Activated CD4-positive, CD25-positive, alpha-beta regulatory T cell treated with anti-CD3 and anti-CD28 coated beads, Interleukin-2, amount 50 U/mL, for 24 hours (primary cell): ENCODE measurements around the gene AUTS2.

ENCODE experiments used
- ATAC-seq, 2 donors: fragments of 150-1000 bp; cut with Tn5 transposase; one replicate each; pipeline ENCODE4 v1.10.0; 2021; ENCODE audit warnings: mild to moderate bottlenecking in 1 of 2, moderate library complexity in 1 of 2

The AUTS2 gene

DNA sequence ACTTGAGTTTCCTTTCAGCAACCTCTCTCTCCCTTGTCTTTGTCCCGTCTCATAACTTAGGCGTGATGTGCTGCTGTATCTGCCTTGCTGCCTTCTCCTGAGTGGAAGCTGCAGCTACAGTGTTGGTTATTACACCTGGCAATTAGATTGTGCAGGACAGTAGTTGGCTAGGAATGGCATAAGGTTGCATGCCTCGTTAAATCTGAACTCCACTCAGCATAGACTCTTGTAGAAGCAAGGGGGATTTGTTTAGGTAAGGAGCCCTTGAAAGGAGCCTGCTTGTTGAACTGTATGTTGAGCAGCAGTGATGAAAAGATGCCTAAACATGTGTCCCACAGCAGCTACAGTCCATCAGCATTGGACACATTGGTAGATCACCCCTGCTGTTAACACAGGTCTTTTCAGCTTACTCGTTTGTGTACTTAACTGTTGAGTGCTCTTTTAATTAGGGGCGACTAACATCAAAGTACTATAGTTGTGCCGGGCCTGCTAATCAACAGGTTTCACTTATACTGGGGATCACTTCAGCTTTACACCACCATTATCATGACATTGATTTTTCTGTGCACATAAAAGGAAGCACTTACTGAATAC is 225.0 kb downstream of the AUTS2 start:
- no peak for ATAC-seq

DNA sequence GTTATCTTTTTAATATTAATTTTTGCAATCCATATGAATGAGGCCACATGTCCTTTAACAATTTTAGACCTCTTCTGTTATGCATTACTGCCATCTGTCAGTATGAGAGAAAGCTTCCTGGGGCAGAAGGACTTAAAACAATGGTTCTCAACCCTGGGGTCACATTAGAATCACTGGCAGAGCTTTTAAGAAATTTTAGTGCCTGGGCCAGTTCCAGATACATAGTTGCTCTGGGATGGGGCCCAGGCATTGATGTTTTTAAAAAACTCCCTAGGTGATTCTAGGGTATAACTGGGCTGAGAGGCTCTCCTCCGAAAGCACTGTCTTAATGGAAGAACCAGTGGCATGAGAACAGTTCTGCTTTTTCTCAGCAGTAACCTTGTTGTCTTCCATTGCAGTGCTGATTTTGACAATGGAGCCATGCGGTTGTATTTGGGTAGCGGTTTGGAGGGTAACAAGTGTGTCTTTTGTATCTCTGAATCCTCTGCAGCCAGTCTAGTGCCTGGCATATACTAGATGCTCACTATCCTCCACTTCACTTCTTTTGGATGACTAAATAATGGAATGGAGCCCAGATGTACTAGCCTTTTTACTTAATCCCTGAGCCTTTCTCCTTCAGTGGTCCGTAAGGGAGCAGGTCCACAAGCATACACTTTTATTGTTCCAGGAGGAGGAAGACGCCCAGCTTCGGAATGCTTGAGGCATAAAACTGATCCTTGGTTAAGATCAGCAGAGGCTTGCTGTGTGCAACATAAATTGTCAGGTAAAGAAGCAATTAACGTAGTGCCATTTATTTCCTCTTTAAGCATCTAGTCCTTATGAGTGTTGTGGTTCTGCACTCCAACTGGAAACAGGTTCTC is 227.1 kb downstream of the AUTS2 start:
- ATAC-seq, result no peak

- no peak for ATAC-seq
Observed at GRCh38 chr7:69826283-69826682, 228.0 kb downstream of the AUTS2 start.

DNA sequence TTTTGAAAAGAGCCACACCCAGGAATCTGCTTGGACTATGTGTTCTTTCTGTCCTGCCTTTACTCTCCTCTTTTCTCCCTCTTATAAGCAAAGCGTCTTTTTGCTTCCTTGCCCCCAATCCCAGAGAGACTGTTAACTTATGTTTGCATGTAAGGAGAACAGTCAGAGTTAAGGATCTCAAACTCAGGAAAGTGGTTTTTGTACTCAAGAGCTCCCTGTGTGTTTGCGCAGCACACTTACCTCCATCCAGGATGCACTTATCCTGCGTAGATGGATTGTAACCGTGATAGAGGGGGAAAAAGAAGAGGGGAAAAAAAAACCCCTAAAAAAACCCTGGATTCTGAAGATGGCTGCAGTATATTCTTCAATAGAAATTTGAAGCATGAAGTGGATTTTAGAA is 228.9 kb downstream of the AUTS2 start:
- no peak for ATAC-seq

DNA sequence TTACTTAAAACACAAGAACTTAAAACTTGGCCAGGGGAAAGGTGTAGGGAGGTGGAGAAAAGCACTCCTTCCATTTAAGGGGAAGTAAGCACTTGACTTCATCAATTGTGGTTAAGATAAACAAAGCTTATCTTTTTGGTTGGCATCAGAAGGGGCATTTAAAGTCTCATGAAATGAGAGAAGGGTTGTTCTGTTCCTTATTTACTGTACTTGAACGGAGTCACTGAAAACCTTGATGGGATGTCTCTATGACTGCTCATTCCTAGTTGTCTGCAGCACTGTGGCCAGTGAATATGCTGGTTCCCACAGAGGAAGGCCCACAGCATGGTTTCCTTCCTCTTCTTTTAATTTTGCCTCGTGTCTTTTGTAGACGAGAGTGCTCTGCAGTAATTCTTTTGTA is 229.3 kb downstream of the AUTS2 start:
- no peak for ATAC-seq

DNA sequence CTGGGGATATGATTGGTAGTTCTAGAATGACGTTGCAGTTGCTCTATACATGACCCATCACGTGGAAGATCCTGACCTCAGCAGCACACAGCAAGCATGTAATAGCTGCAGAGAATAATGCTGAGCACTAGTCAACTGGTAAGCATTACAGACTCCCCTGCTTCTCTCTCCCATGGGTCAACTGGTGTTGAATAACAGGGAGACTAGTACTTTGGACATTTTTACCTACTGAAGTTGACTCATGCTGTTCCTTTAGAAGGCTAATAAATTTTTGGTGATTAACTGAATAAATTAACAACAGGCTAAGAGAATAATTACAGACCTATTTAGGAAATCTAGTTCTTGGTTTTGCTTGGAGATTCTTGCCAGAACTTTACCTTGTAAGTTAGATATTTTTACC is 234.1 kb downstream of the AUTS2 start:
- ATAC-seq, result no peak

- no peak for ATAC-seq
Observed at GRCh38 chr7:69833964-69834363, 235.7 kb downstream of the AUTS2 start.

GRCh38 chr7:69836702-69837101 is 238.4 kb downstream of the AUTS2 start:
- ATAC-seq, result no peak

GRCh38 chr7:69837387-69838068 is 239.3 kb downstream of the AUTS2 start:
- no peak for ATAC-seq

GRCh38 chr7:69839782-69840181 is 241.5 kb downstream of the AUTS2 start:
- no peak for ATAC-seq

- no peak for ATAC-seq
Observed at GRCh38 chr7:69840248-69840647, 242.0 kb downstream of the AUTS2 start.

- no peak for ATAC-seq
Observed at GRCh38 chr7:69843653-69844052, 245.4 kb downstream of the AUTS2 start.

- no peak for ATAC-seq
Observed at GRCh38 chr7:69844264-69844868, 246.1 kb downstream of the AUTS2 start.

DNA sequence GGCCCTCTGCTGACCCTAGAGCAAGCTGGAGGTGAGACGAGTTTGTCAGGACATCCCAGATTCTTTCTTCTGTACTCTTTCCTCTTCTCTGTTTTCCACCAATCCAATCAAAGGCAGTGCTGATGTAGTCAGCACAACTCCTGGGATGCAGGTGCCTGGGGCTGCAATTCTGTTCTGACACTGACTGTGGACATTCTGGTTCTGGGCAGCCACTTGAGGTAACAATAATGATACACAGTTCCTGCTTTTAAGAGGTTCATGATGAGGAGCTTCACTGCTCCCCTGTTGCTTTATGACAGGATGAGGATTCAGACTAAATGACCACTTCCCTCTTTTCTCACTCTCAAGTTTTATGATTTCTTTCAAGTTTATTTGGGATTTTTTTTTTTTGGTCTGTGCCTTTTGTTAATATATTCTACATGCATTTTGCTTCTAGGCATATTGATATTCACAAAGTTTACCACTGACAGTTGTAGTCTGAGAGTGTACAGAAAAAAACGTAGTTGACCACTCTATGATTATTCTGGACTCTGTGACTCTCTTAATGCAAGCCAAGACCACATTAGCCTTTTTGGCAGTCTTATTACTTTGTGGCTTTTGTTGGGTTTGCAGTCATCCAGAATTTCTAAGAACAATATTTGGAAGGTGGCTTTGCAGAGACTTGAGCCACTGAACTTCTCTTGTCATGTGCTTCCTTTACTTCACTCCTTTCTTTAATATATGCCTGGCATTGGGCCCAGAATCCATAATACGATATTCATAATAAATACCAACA is 247.6 kb downstream of the AUTS2 start:
- ATAC-seq, result no peak

DNA sequence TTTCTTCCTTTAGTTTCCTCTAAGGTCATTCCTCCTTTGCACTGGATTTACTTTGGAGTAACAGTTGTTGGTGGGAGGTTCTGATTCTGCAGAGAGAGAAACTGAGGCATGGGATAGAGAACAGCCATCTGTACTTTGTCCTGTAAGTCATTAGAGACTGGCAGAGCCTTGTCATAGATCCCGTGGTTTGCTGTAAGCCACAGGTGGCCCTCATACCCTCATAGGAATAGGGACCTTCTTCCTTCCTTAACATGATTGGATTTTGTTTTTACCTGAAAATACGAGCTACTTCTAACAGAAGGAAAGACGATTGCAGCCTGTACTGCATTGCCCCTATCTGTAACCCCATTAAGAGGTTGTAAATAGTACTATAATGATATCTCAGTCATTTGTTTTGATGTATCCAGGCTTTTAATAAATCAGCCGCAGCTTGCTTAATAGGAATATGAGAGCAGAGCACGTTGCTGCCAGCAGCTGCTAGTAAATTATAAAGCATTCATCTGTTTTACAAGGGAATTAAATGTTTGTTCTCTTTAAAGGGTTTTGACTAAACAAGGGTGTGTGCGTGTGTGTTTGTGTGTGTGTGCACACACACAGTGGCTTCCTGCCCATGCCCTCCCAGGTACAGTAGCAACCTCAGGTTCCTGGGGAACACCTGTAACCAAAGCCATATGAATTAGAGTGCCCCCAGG is 249.8 kb downstream of the AUTS2 start:
- no peak for ATAC-seq

- ATAC-seq, result no peak
Observed at GRCh38 chr7:69849268-69849667, 251.0 kb downstream of the AUTS2 start.

- no peak for ATAC-seq
Observed at GRCh38 chr7:69857014-69857413, 258.7 kb downstream of the AUTS2 start.

- no peak for ATAC-seq
Observed at GRCh38 chr7:69858471-69858870, 260.2 kb downstream of the AUTS2 start.

DNA sequence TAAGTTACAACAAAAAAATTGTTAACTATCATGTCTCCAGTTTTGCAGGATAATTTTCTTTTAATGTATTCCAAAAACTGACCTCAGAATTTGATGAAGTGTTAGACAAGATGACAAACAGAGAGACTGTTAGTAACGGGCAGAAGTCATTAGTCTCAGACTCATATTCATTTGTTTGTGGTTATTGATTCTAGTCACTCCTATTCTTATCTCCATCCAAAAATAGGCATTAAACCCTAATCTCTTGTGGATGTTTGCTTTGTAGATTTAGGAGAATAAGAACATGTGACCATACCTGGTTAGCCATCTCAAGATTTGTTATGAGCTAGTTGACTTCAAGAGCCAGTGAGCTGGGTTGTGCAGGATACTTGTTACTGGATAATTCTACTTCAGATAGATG is 261.1 kb downstream of the AUTS2 start:
- ATAC-seq, result no peak

DNA sequence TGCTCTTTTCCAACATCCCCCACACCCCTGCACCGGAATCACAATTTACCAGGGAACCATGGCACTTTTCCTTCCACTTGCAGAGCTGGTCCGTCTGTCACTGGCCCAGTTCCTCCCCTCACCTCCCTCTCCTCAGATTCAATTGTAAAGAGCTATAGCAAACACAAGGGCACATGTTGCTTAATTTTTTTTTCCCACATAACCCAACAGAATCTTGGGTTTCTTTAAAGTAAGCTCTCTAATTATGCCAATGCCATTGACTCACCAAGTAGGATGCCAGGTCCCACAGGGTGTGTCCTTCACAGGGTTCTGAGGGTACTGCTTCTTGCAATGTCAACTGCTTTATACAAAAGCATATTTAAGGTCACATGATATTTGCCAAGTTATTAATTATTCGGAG is 262.2 kb downstream of the AUTS2 start:
- ATAC-seq, result no peak

DNA sequence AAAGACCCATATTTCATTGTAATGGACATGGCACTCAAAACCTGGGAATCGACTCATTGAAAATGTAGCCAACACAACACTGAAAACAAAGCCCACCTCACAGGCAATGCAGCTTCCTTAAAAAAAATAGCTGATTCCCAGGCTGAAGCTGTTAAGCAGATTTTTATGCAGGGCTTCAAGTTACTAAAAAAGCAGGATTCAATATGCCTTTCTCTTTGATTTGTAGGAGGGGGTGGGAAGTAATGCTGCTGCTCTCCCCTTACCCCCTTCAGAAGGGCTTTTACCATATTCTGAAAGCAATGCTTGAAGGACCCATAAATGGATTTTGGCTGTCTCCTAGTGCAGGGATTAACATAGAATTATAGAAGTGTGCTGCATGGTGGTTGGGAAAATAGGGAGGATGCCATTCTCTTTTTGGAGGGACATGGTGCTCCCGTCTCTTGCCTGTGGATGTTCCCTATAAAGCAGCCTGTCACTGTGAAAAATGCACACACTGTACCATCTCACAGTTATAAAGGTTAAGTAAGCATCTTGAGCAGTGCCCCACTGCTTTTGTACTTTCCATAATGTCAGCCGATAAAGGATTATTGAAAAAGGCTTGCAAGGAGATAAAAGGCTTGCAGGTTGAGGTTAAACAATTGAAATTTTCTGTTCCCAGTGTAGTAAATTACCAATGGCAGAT is 262.8 kb downstream of the AUTS2 start:
- ATAC-seq, result no peak
